ENCODE data around the gene TAS1R3. TPM values are rescaled to one million over a fixed set of nuclear protein-coding genes. Genes with fewer than 3 reads are reported as not detected.

TAS1R3 gene
- total RNA-seq, 1 donor from 2014 or later: 1.3 TPM

DNA sequence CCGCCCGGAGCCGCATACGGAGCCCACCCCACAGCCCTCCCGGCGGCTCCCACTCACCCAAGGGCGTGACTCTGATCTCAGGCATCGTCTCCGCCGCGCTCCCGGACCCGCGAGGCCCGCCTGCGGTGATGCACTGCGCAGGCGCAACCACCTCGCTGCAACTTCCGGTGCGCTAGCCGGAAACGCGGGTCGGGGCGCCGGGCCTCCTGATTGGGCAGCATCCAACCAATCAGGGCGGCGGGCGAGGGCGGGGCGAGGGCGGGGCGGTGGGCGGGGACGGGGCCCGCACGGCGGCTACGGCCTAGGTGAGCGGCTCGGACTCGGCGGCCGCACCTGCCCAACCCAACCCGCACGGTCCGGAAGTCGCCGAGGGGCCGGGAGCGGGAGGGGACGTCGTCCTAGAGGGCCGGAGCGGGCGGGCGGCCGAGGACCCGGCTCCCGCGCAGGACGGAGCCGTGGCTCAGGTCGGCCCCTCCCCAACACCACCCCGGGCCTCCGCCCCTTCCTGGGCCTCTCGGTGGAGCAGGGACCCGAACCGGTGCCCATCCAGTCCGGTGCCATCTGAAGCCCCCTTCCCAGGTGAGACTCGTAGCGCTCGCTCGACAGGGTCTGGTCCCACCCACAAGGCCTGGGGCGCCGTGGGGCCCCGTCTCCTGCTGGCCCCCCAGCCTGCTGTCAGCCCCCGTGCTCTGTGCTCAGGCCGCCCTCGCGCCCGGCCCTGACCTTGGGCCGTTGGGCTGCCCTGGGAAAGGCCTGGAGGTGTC is 6.4 kb upstream of the TAS1R3 start, which contains the start of the genes CPTP and INTS11:
Gene CPTP, plus strand, starts transcription at position 279 of the 764 bp plus-strand sequence. CDS start 2,109 bp downstream, outside the sequence.
Gene INTS11, minus strand, starts transcription at position 137 of the 764 bp plus-strand sequence. Its CDS starts 52 bp downstream, at position 85.
- Mint-ChIP-seq H3K4me3 (ENCODE audit: unreplicated experiment) (peak within 1 kb of the TSS; percentile 85), H3K36me3 (ENCODE audit: unreplicated experiment) (no peaks in the 10 kb centered on the region), H3K9me3 (ENCODE audit: unreplicated experiment) (peaks cover 7% of the 10 kb centered on the region), H3K4me1 (ENCODE audit: low read depth, unreplicated experiment) (peaks cover 6% of the 10 kb centered on the region), H3K27me3 (ENCODE audit: unreplicated experiment) (peaks cover 7% of the 10 kb centered on the region), H3K27ac (ENCODE audit: unreplicated experiment) (peak within 1 kb of the TSS; percentile 82)
- DNase-seq: peak; percentile 98
- TF ChIP-seq, protein P1, sequence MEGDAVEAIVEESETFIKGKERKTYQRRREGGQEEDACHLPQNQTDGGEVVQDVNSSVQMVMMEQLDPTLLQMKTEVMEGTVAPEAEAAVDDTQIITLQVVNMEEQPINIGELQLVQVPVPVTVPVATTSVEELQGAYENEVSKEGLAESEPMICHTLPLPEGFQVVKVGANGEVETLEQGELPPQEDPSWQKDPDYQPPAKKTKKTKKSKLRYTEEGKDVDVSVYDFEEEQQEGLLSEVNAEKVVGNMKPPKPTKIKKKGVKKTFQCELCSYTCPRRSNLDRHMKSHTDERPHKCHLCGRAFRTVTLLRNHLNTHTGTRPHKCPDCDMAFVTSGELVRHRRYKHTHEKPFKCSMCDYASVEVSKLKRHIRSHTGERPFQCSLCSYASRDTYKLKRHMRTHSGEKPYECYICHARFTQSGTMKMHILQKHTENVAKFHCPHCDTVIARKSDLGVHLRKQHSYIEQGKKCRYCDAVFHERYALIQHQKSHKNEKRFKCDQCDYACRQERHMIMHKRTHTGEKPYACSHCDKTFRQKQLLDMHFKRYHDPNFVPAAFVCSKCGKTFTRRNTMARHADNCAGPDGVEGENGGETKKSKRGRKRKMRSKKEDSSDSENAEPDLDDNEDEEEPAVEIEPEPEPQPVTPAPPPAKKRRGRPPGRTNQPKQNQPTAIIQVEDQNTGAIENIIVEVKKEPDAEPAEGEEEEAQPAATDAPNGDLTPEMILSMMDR (IDR thresholded peaks at IDR 0.05; ENCODE audit: partially characterized antibody, unreplicated experiment): no peak

DNA sequence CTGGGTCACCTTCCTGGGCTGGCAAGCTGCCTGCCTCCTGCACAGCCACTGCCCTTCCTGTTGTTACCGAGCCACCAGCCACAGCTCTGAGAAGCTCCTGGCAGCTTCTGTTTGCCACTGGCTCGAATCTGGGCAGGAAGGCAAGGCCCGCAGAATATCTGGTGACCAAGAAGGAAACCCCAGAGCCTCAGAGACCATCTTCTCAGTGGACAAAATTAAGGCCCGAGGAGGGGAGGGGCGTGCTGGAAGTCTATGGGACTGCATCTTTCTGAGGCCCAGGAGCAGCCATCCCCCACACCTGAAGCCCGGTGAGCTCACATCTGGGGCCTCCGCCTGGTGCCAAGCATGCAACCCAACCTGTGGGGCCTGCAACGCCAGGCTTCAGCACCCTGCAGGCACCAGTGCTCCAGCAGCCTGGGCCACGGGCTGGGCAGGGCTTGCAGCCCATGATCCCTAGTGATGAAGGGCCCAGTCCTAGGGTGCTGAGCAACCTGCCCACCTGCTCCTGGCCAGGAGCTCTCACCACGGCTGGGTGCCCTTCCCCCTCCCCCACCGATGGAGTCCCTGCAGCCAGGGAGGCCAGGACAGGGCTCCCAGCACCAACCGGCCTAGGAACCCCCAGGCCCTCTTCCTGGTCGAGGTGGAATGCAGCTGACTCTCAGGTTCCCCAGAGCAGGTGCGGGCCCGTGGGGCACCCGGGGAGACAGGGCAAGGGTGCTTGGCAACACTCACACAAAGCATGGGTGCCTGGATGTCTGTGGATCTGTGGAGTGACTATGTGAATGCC is 5.6 kb upstream of the TAS1R3 start:
- Mint-ChIP-seq H3K4me1 (ENCODE audit: low read depth, unreplicated experiment) (peaks cover 12% of the 10 kb centered on the region), H3K4me3 (ENCODE audit: unreplicated experiment) (peak overlapping the region; percentile 69), H3K27ac (ENCODE audit: unreplicated experiment) (no peak overlapping the region), H3K27me3 (ENCODE audit: unreplicated experiment) (peaks cover 11% of the 10 kb centered on the region), H3K9me3 (ENCODE audit: unreplicated experiment) (peaks cover 13% of the 10 kb centered on the region), H3K36me3 (ENCODE audit: unreplicated experiment) (no peaks in the 10 kb centered on the region)
- TF ChIP-seq, protein P1 (IDR thresholded peaks at IDR 0.05; ENCODE audit: partially characterized antibody, unreplicated experiment): no peak
- DNase-seq: no peak

DNA sequence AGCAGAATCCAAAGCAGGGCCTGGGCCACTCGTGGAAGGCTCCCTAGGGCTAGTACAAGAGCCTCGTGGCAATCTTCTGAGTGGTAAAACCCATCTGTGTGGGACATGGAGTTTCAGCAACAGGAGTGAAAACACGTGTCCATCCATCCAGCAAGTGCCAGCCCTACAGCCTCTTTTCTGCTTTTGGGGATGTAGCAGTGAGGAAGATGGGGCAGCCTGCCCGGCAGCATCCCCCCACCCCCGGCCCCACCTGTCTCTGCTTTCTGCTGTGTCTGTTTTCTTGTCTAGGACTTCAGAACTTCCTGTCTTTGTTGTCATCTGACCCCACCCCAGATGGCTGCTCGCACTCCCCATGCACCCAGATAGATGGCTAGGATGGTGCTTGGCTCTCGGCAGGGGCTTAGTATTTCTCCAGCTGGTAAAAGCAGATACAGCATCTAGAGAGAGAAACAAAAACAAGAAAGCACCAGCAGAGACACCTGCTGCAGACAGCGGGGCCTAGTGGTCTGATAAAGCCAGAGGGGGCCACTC is 4.9 kb upstream of the TAS1R3 start:
- TF ChIP-seq, protein P1 (IDR thresholded peaks at IDR 0.05; ENCODE audit: partially characterized antibody, unreplicated experiment): no peak
- no peak overlapping the region for H3K27ac Mint-ChIP-seq (ENCODE audit: unreplicated experiment)
- H3K4me1 Mint-ChIP-seq (ENCODE audit: low read depth, unreplicated experiment): peaks cover 12% of the 10 kb centered on the region
- peaks cover 15% of the 10 kb centered on the region for H3K9me3 Mint-ChIP-seq (ENCODE audit: unreplicated experiment)
- no peak for DNase-seq
- H3K4me3 Mint-ChIP-seq (ENCODE audit: unreplicated experiment): peak overlapping the region; percentile 15
- H3K36me3 Mint-ChIP-seq (ENCODE audit: unreplicated experiment): no peaks in the 10 kb centered on the region
- peaks cover 12% of the 10 kb centered on the region for H3K27me3 Mint-ChIP-seq (ENCODE audit: unreplicated experiment)

DNA sequence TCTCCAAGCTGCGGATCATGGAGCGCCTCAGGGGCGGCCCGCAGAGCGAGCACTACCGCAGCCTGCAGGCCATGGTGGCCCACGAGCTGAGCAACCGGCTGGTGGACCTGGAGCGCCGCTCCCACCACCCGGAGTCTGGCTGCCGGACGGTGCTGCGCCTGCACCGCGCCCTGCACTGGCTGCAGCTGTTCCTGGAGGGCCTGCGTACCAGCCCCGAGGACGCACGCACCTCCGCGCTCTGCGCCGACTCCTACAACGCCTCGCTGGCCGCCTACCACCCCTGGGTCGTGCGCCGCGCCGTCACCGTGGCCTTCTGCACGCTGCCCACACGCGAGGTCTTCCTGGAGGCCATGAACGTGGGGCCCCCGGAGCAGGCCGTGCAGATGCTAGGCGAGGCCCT is 3.8 kb upstream of the TAS1R3 start:
- TF ChIP-seq, protein P1 (IDR thresholded peaks at IDR 0.05; ENCODE audit: partially characterized antibody, unreplicated experiment): no peak
- Mint-ChIP-seq H3K27me3 (ENCODE audit: unreplicated experiment) (peaks cover 12% of the 10 kb centered on the region), H3K27ac (ENCODE audit: unreplicated experiment) (no peak overlapping the region), H3K36me3 (ENCODE audit: unreplicated experiment) (no peaks in the 10 kb centered on the region), H3K9me3 (ENCODE audit: unreplicated experiment) (peaks cover 18% of the 10 kb centered on the region), H3K4me3 (ENCODE audit: unreplicated experiment) (no peak overlapping the region), H3K4me1 (ENCODE audit: low read depth, unreplicated experiment) (peaks cover 12% of the 10 kb centered on the region)
- no peak for DNase-seq
